ENCODE data around the gene IL1A.

DNA sequence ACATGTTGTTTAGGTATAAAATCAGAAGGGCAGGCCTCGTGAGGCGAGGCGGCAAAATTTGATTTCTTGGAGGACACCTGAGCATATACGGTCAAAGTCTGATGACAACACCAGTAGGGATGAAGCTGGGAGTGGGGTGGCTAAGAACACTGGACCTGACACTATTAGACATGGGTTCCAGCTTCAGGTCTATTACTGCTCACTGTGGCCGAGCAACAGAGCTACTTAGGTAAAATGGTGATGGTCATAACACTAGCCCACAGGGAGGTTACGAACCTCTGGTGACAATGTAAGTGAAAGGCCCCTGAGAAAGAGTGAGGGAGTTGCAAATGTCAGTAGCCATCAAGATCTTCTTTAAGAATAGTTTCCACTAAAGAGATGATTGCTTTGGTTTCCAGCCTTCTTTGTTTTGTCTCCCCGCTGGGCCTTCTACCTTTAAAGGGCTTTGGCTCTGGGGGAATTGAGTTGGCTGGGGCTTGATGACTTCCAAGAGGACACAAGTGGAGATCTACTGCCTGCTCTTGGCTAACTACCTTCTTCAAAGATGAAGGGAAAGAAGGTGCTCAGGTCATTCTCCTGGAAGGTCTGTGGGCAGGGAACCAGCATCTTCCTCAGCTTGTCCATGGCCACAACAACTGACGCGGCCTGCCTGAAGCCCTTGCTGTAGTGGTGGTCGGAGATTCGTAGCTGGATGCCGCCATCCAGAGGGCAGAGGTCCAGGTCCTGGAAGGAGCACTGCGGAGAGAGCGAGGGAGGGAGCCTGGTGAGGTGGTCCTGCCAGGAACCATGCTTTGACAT is 48.7 kb upstream of the IL1A start:
- no peak for TF ChIP-seq EZH2 (IDR thresholded peaks at IDR 0.05; ENCODE audit: borderline replicate concordance, low read depth, low read length, severe bottlenecking)
- TF ChIP-seq, protein P1, sequence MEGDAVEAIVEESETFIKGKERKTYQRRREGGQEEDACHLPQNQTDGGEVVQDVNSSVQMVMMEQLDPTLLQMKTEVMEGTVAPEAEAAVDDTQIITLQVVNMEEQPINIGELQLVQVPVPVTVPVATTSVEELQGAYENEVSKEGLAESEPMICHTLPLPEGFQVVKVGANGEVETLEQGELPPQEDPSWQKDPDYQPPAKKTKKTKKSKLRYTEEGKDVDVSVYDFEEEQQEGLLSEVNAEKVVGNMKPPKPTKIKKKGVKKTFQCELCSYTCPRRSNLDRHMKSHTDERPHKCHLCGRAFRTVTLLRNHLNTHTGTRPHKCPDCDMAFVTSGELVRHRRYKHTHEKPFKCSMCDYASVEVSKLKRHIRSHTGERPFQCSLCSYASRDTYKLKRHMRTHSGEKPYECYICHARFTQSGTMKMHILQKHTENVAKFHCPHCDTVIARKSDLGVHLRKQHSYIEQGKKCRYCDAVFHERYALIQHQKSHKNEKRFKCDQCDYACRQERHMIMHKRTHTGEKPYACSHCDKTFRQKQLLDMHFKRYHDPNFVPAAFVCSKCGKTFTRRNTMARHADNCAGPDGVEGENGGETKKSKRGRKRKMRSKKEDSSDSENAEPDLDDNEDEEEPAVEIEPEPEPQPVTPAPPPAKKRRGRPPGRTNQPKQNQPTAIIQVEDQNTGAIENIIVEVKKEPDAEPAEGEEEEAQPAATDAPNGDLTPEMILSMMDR (IDR thresholded peaks at IDR 0.05; ENCODE audit: borderline replicate concordance, extremely low read depth, low read length, poor library complexity, severe bottlenecking): no peak

Data from DND-41 (cell line).